OCI-LY3 (cell line): ENCODE results near the gene RCN2.

Experiments
- H2AFZ ChIP-seq: fragments of 200-600, 300-600 bp; shearing (Covaris generic); 2 replicates; pipeline ENCODE4 v1.6.0; 2014; ENCODE audit warnings: antibody characterized with exemption, low read depth, low read length
- H3K27ac ChIP-seq: fragments of 200-600, 300-600 bp; sonication (generic); 2 replicates; pipeline ENCODE4 v1.5.1; 2014; ENCODE audit warnings: mild to moderate bottlenecking, low read length, moderate library complexity, mixed read lengths
- H3K27me3 ChIP-seq: fragments of 200-600, 300-600 bp; sonication (generic); 2 replicates; pipeline ENCODE4 v1.6.1; 2014; ENCODE audit warnings: low read depth, low read length, mixed read lengths
- H3K36me3 ChIP-seq: fragments of 200-600, 300-600 bp; sonication (generic); replicated peaks from 2 replicates; pipeline ENCODE3; 2014; ENCODE audit warnings: low read depth, low read length, mixed read lengths
- H3K4me1 ChIP-seq: fragments of 300-600, 200-600 bp; sonication (generic); 2 replicates; pipeline ENCODE4 v1.6.1; 2014; ENCODE audit warnings: low read length, mixed read lengths
- H3K4me2 ChIP-seq: fragments of 200-600, 300-600 bp; sonication (generic); 2 replicates; pipeline ENCODE4 v1.6.1; 2014; ENCODE audit warnings: low read length, mixed read lengths
- H3K4me3 ChIP-seq: fragments of 300-600, 200-600 bp; sonication (generic); 2 replicates; pipeline ENCODE4 v1.5.1; 2014; ENCODE audit warnings: antibody characterized with exemption, mild to moderate bottlenecking, low read length, moderate library complexity
- H3K79me2 ChIP-seq: fragments of 300-600, 200-600 bp; shearing (Covaris generic); 2 replicates; pipeline ENCODE4 v1.6.1; 2014; ENCODE audit warnings: mild to moderate bottlenecking, low read length, mixed read lengths
- H3K9ac ChIP-seq: fragments of 300-600, 200-600 bp; shearing (Covaris generic); 2 replicates; pipeline ENCODE4 v1.6.0; 2014; ENCODE audit warnings: mild to moderate bottlenecking, low read length, moderate library complexity
- H3K9me3 ChIP-seq: fragments of 200-600, 300-600 bp; shearing (Covaris generic); 2 replicates; pipeline ENCODE4 v1.6.1; 2014; ENCODE audit warnings: low read length, mixed read lengths; ENCODE audit not compliant: insufficient read depth
- H4K20me1 ChIP-seq: fragments of 200-600, 300-600 bp; sonication (generic); 2 replicates; pipeline ENCODE4 v1.6.1; 2016; ENCODE audit warnings: low read length, mixed read lengths; ENCODE audit not compliant: insufficient read depth
- CTCF ChIP-seq: fragments of 200-600, 300-600 bp; sonication (generic); IDR thresholded peaks from 2 replicates; pipeline ENCODE4 v1.5.1; 2014; ENCODE audit warnings: antibody characterized with exemption, low read length, low read depth
- EZH2phosphoT487 ChIP-seq: fragments of 200-600 bp; shearing (Covaris generic); IDR thresholded peaks from 2 replicates; pipeline ENCODE4 v1.6.1; 2018; ENCODE audit warnings: antibody characterized with exemption, mixed run types, low read depth

RCN2 gene

GRCh38 chr15:76929011-76929760, 2.4 kb upstream of the RCN2 start:
- Histone ChIP-seq H3K4me1 (peaks cover 15% of the 10 kb centered on the region), H4K20me1 (no peaks in the 10 kb centered on the region), H3K4me3 (no peak overlapping the region), H3K9ac (no peak overlapping the region), H3K27me3 (no peaks in the 10 kb centered on the region), H3K9me3 (no peaks in the 10 kb centered on the region), H3K4me2 (no peak overlapping the region), H3K36me3 (peaks cover 5% of the 10 kb centered on the region), H2AFZ (no peak overlapping the region), H3K27ac (no peak overlapping the region), H3K79me2 (peaks cover 17% of the 10 kb centered on the region)
- TF ChIP-seq CTCF: no peak
- TF ChIP-seq EZH2phosphoT487: no peak

GRCh38 chr15:76930831-76931396, 635 bp upstream of the RCN2 start:
- H3K27ac ChIP-seq: peak overlapping the region; percentile 26; the same call in 1 of the 2 replicates
- H3K27me3 ChIP-seq: no peaks in the 10 kb centered on the region
- peak overlapping the region; percentile 86 for H3K4me3 ChIP-seq
- H3K9ac ChIP-seq: peak overlapping the region; percentile 85
- H3K79me2 ChIP-seq: peaks cover 17% of the 10 kb centered on the region
- H3K36me3 ChIP-seq: peaks cover 11% of the 10 kb centered on the region
- peaks cover 21% of the 10 kb centered on the region for H3K4me1 ChIP-seq
- H4K20me1 ChIP-seq: no peaks in the 10 kb centered on the region
- H2AFZ ChIP-seq: peak overlapping the region; percentile 98
- no peaks in the 10 kb centered on the region for H3K9me3 ChIP-seq
- TF ChIP-seq CTCF: no peak
- TF ChIP-seq EZH2phosphoT487: no peak
- H3K4me2 ChIP-seq: peak overlapping the region; percentile 86

GRCh38 chr15:76932135-76932966, 802 bp downstream of the RCN2 start:
- Histone ChIP-seq H2AFZ (0 out of 2 replicates have a peak overlapping the region, but pooled peaks have one; percentile 20), H3K79me2 (peaks cover 17% of the 10 kb centered on the region), H3K4me1 (peaks cover 26% of the 10 kb centered on the region), H3K27me3 (no peaks in the 10 kb centered on the region), H3K9ac (peak overlapping the region; percentile 77), H4K20me1 (no peaks in the 10 kb centered on the region), H3K27ac (peak overlapping the region; percentile 0; the same call in 1 of the 2 replicates), H3K4me2 (peak overlapping the region; percentile 85), H3K36me3 (peaks cover 20% of the 10 kb centered on the region), H3K4me3 (peak overlapping the region; percentile 86), H3K9me3 (no peaks in the 10 kb centered on the region)
- no peak for TF ChIP-seq EZH2phosphoT487
- no peak for TF ChIP-seq CTCF

GRCh38 chr15:76935620-76936019, 4.1 kb downstream of the RCN2 start:
- Histone ChIP-seq H2AFZ (no peak overlapping the region), H3K4me2 (no peak overlapping the region), H3K9me3 (no peaks in the 10 kb centered on the region), H3K9ac (no peak overlapping the region), H3K4me1 (peaks cover 27% of the 10 kb centered on the region), H3K27me3 (no peaks in the 10 kb centered on the region), H3K79me2 (peaks cover 17% of the 10 kb centered on the region), H4K20me1 (no peaks in the 10 kb centered on the region), H3K4me3 (no peak overlapping the region), H3K36me3 (peaks cover 36% of the 10 kb centered on the region), H3K27ac (no peak overlapping the region)
- TF ChIP-seq CTCF (no peak), EZH2phosphoT487 (no peak)
